Parathyroid adenoma (tissue), 2 donors: ENCODE results near the gene TBC1D14.

Experiments used
- H2AFZ ChIP-seq: fragments of 300-600 bp; sonication (generic); one replicate; pipeline ENCODE4 v1.7.0; 2017; ENCODE audit warnings: antibody characterized with exemption, mild to moderate bottlenecking
- H3K27ac ChIP-seq: fragments of 300-600 bp; sonication (generic); one replicate; pipeline ENCODE4 v1.7.0; 2017
- H3K27me3 ChIP-seq: fragments of 300-600 bp; sonication (generic); one replicate; pipeline ENCODE4 v1.7.0; 2017; ENCODE audit warnings: low read length; ENCODE audit not compliant: control insufficient read depth, insufficient read depth
- H3K36me3 ChIP-seq: fragments of 300-600 bp; sonication (generic); one replicate; pipeline ENCODE4 v1.7.0; 2017; ENCODE audit warnings: low read length; ENCODE audit not compliant: control insufficient read depth, insufficient read depth
- H3K4me1 ChIP-seq: fragments of 300-600 bp; sonication (generic); one replicate; pipeline ENCODE4 v1.7.0; 2017; ENCODE audit warnings: control low read depth
- H3K4me2 ChIP-seq: fragments of 300-600 bp; sonication (generic); one replicate; pipeline ENCODE4 v1.7.0; 2017; ENCODE audit warnings: low read length
- H3K4me3 ChIP-seq: fragments of 300-600 bp; sonication (generic); one replicate; pipeline ENCODE4 v1.7.0; 2017; ENCODE audit warnings: low read depth, low read length
- H3K79me2 ChIP-seq: fragments of 300-600 bp; sonication (generic); one replicate; pipeline ENCODE4 v1.7.0; 2017; ENCODE audit warnings: control low read depth
- H3K9ac ChIP-seq: fragments of 300-600 bp; sonication (generic); one replicate; pipeline ENCODE4 v1.7.0; 2017; ENCODE audit warnings: mild to moderate bottlenecking
- H3K9me3 ChIP-seq: fragments of 300-600 bp; sonication (generic); one replicate; pipeline ENCODE4 v1.7.0; 2017; ENCODE audit warnings: low read length; ENCODE audit not compliant: control insufficient read depth
- TF ChIP-seq, protein P1 (sequence below): fragments of 300-600 bp; sonication (generic); IDR thresholded peaks from one replicate; pipeline ENCODE4 v1.7.0; 2017; ENCODE audit warnings: antibody characterized with exemption, mild to moderate bottlenecking
- donor health status: primary hyperparathyroidism.

Gene TBC1D14

DNA sequence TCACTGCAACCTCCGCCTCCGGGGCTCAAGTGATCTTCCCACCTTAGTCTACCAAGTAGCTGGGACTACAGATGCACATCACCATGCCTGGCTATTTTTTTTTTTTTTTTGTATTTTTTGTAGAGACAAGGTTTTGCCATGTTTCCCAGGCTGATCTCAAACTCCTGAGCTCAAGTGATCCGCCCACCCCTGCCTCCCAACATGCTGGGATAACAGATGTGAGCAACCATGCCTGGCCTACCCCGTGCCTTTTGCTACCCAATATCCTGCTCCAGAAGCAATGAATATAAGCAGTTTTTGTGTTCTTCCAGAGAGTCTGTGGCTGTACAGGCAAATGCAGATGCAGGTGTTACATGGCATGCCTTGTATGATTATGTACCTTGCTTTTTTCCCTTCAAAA is 50.5 kb downstream of the TBC1D14 start:
- no peaks in the 10 kb centered on the region for H3K9me3 ChIP-seq
- H2AFZ ChIP-seq: no peak overlapping the region

DNA sequence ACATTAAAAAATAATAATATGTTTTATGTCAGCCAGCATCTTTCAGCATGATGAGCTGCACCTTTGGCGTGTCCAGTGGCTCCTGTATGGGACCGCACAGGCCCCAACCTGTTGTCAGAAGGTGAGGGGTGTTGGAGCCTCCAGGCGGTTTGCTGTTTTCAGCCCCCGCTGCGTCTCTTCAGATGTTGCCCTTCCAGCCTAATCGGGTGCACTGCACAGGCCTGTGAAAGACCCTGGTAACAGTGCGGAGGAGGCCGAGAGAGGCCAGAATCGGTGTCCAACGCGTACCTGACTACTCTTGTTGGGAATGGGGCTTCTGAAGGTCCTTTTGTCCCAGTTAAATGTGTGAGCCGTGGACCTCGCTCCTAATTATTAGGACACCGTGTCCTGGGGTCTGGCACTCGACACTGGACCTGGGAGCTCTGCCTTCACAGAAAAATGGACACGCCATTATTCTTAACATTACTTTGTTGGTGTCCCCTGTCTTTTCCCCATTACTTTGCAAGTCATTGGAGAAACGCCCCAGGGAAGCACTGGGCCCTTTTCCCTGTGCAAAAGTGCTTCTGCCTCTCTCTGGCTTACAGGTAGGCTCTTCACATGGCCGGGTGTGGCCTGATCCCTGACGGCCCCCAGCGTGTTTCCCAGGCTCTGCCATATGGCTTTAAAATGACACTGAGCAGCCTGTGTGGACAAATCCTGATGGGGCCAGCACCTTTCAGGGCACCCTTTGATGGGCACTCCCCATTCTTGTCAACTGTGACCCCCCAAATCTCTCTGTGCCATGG is 51.2 kb downstream of the TBC1D14 start:
- no peak overlapping the region for H3K4me2 ChIP-seq
- H2AFZ ChIP-seq: no peak overlapping the region
- H3K36me3 ChIP-seq: no peaks in the 10 kb centered on the region
- peaks cover 2% of the 10 kb centered on the region for H3K79me2 ChIP-seq
- no peak overlapping the region for H3K9ac ChIP-seq
- no peak overlapping the region for H3K27ac ChIP-seq
- no peak overlapping the region for H3K4me3 ChIP-seq
- no peaks in the 10 kb centered on the region for H3K4me1 ChIP-seq
- no peaks in the 10 kb centered on the region for H3K27me3 ChIP-seq
- no peaks in the 10 kb centered on the region for H3K9me3 ChIP-seq
- TF ChIP-seq, protein P1, sequence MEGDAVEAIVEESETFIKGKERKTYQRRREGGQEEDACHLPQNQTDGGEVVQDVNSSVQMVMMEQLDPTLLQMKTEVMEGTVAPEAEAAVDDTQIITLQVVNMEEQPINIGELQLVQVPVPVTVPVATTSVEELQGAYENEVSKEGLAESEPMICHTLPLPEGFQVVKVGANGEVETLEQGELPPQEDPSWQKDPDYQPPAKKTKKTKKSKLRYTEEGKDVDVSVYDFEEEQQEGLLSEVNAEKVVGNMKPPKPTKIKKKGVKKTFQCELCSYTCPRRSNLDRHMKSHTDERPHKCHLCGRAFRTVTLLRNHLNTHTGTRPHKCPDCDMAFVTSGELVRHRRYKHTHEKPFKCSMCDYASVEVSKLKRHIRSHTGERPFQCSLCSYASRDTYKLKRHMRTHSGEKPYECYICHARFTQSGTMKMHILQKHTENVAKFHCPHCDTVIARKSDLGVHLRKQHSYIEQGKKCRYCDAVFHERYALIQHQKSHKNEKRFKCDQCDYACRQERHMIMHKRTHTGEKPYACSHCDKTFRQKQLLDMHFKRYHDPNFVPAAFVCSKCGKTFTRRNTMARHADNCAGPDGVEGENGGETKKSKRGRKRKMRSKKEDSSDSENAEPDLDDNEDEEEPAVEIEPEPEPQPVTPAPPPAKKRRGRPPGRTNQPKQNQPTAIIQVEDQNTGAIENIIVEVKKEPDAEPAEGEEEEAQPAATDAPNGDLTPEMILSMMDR: no peak

More for the DNA sequence above, 50.5 kb downstream of the TBC1D14 start:
- TF ChIP-seq, protein P1: no peak
- no peaks in the 10 kb centered on the region for H3K27me3 ChIP-seq
- peaks cover 2% of the 10 kb centered on the region for H3K79me2 ChIP-seq
- H3K36me3 ChIP-seq: no peaks in the 10 kb centered on the region
- H3K9ac ChIP-seq: no peak overlapping the region
- no peak overlapping the region for H3K4me2 ChIP-seq
- no peak overlapping the region for H3K4me3 ChIP-seq
- H3K27ac ChIP-seq: no peak overlapping the region
- H3K4me1 ChIP-seq: no peaks in the 10 kb centered on the region

DNA sequence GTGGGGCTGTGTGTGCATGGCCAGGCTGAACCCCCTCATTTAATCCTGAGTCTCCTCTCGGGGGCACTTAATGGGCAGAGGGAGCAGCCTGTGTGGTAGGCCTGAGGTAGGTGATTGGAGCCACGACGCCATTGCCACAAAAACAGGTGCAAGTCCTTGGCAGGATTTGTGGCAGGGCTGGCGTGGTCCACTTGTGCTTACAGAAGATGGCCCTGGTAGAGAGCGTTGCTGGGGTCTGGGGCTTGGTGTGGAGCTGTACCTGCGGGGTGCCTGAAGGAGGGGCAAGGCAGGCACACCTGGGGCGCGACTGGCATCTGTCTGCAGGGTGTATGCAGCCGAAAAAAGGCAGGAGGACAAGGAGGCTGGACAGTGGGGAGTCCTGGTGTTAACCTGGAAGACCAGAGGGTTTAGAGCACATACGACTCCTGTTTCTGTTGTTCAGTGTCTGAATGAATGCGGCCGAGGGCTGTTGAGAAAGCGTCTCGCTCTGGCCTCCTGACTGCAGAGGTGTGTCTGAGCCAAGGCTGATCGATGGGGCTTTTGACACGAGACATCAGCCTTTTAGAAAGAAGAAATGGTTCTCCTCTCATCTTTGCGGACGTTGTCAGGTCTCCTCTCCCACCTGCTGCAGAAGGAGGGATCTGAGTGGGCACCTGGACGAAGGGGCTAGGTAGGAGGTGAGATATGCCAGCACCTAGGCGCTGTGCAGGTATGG is 52.0 kb downstream of the TBC1D14 start:
- Histone ChIP-seq H3K4me1 (no peaks in the 10 kb centered on the region), H3K9me3 (no peaks in the 10 kb centered on the region), H3K4me2 (no peak overlapping the region), H3K9ac (no peak overlapping the region), H3K79me2 (peaks cover 2% of the 10 kb centered on the region), H2AFZ (no peak overlapping the region), H3K27me3 (no peaks in the 10 kb centered on the region), H3K36me3 (no peaks in the 10 kb centered on the region), H3K4me3 (no peak overlapping the region), H3K27ac (no peak overlapping the region)
- TF ChIP-seq, protein P1: no peak

DNA sequence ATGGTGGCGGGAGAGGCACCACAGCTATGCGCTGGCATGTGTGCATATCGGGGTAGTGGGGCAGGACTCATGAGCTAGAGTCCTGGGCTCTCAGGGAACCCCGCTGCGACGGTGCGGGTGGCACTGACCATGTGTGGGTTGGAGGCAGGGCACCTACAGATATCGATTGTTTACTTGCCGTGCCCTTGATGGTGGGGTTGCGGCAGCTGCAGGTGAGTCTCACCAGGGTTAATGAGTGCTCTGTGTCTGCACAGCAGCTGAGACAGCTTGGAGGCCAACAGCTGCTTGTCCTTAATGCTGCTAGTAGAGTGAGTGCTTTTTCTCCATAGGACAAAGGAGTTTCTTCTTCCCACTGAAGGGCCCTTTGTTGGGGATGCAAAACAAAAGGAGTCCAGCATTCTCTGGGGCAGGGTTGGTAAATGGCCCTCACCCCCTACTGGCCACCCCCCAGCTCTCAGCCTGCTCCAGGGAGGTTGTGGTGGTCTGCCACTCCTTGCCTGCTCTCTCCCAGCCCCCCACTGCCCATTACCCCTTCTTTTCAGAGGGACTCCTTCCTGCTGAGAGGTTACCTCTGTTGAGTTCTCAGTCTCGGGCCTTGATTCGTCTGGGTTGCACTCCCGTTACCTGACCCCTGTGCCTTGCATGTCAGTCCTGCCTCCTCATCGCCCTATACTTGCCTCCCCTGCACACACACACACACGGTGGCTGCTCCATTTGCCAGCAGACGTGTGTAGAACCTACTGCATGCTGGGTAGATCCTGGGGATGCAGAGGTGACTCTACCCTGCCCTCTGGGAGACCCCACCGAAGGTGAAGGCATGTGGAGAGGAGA is 52.8 kb downstream of the TBC1D14 start:
- Histone ChIP-seq H3K27ac (no peak overlapping the region), H3K9ac (no peak overlapping the region), H3K4me3 (no peak overlapping the region), H3K4me1 (no peaks in the 10 kb centered on the region), H3K9me3 (no peaks in the 10 kb centered on the region), H3K79me2 (peaks cover 2% of the 10 kb centered on the region), H3K27me3 (no peaks in the 10 kb centered on the region), H3K36me3 (no peaks in the 10 kb centered on the region), H3K4me2 (no peak overlapping the region), H2AFZ (no peak overlapping the region)
- TF ChIP-seq, protein P1: no peak
